22Rv1 (cell line): ENCODE results near the gene DNAH1.
A peak's percentile ranks its signal among the peaks of the same experiment; 100 is the strongest.

Source experiments
- H3K27ac ChIP-seq: fragments of 450-650 bp; 2 replicates; pipeline ENCODE4 v1.5.1; 2017
- ZFX ChIP-seq: fragments of 450-650 bp; IDR thresholded peaks from 2 replicates; pipeline ENCODE4 v1.6.1; 2017; ENCODE audit warnings: antibody characterized with exemption, borderline replicate concordance
- TF ChIP-seq, protein P1 (sequence below): fragments of 450-650 bp; IDR thresholded peaks from 2 replicates; pipeline ENCODE4 v1.5.1; 2017; ENCODE audit warnings: mild to moderate bottlenecking

DNAH1 gene

GRCh38 chr3:52277972-52278509 lies 38.1 kb upstream of the DNAH1 start:
- TF ChIP-seq, protein P1, sequence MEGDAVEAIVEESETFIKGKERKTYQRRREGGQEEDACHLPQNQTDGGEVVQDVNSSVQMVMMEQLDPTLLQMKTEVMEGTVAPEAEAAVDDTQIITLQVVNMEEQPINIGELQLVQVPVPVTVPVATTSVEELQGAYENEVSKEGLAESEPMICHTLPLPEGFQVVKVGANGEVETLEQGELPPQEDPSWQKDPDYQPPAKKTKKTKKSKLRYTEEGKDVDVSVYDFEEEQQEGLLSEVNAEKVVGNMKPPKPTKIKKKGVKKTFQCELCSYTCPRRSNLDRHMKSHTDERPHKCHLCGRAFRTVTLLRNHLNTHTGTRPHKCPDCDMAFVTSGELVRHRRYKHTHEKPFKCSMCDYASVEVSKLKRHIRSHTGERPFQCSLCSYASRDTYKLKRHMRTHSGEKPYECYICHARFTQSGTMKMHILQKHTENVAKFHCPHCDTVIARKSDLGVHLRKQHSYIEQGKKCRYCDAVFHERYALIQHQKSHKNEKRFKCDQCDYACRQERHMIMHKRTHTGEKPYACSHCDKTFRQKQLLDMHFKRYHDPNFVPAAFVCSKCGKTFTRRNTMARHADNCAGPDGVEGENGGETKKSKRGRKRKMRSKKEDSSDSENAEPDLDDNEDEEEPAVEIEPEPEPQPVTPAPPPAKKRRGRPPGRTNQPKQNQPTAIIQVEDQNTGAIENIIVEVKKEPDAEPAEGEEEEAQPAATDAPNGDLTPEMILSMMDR = peak; percentile 29
- TF ChIP-seq ZFX = no peak
- peak overlapping the region; percentile 97 for H3K27ac ChIP-seq

- TF ChIP-seq, protein P1 = no peak
- no peak for TF ChIP-seq ZFX
- H3K27ac ChIP-seq = peak within 1 kb of the TSS; percentile 97
Observed at GRCh38 chr3:52278510-52279069, 37.5 kb upstream of the DNAH1 start, which contains the start of gene WDR82. Gene WDR82 (minus strand): TSS chr3:52278649. CDS start chr3:52278361, 288 bp downstream.

DNA sequence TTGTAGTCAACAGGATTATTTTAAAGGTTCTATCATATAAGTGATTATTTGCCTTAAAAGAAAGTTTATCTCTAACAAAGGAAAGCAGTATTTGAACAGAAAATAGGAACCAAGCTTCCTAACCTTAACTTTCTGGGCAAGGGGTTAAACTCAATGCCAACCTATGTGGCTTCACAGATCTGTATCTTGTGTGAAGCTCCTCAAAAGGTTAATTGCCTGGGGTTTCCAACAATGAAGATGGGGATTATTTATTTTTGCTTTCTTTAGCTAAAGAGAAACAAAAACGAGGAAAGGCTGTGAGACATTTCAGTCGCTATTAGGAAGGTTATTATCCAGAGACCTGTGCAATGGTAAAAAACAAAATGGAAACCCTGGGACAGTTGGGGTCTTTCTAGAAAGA lies 36.5 kb upstream of the DNAH1 start:
- peak overlapping the region; percentile 97 for H3K27ac ChIP-seq
- TF ChIP-seq, protein P1 = no peak
- no peak for TF ChIP-seq ZFX

GRCh38 chr3:52280050-52280461 lies 36.1 kb upstream of the DNAH1 start:
- H3K27ac ChIP-seq = peak overlapping the region; percentile 97
- TF ChIP-seq, protein P1 = no peak
- no peak for TF ChIP-seq ZFX

GRCh38 chr3:52281981-52282801 lies 33.9 kb upstream of the DNAH1 start:
- TF ChIP-seq, protein P1 = no peak
- TF ChIP-seq ZFX = no peak
- H3K27ac ChIP-seq = peak overlapping the region; percentile 97

DNA sequence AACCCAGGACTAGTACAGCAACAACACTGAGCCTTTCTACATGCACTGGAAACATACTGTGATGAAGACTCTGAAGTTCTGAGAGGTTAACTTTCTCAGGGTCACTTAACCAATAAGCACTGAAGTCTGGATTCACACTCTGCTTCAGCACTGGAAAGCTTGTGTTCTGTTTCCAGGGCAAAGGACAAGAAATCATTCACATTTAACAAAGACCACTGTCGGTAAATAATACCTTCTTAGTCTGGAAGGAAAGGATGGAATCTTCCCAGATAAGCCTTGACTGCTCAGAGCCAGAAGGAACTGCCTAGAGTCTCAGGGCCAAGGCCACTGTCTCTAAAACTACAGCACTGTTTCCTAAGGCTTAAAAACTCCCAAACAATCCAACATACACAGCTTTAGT lies 32.8 kb upstream of the DNAH1 start:
- peak overlapping the region; percentile 97 for H3K27ac ChIP-seq
- TF ChIP-seq, protein P1 = no peak
- no peak for TF ChIP-seq ZFX

GRCh38 chr3:52284051-52284450 lies 32.1 kb upstream of the DNAH1 start:
- H3K27ac ChIP-seq = peak overlapping the region; percentile 97
